Stomach (tissue), 4 donors: ENCODE data around the gene SLC6A5.

Experiments used
- CTCF ChIP-seq, 7 experiments: fragments of 450-650 bp in 4 of 7; fragments of 200-600 bp in 3 of 7; sonication (generic) in 3 of 7; IDR thresholded peaks; one replicate each; pipeline ENCODE4 v1.5.1; 2016 to 2019; ENCODE audit warnings: antibody characterized with exemption in 7 of 7, control low read depth in 2 of 7, mild to moderate bottlenecking in 1 of 7
- POLR2A ChIP-seq, 4 donors: fragments of 450-650 bp; IDR thresholded peaks; one replicate each; pipeline ENCODE4 v1.6.1; 2016; ENCODE audit warnings: antibody characterized with exemption in 4 of 4, control low read depth in 2 of 4, mild to moderate bottlenecking in 1 of 4, moderate library complexity in 1 of 4

GRCh38 chr11:20652150-20652806 lies 52.9 kb downstream of the SLC6A5 start:
- TF ChIP-seq POLR2A (IDR thresholded peaks at IDR 0.05) (no peak), CTCF (IDR thresholded peaks at IDR 0.05) (no peak)
